Measurements from ENCODE around the gene GPR84. TPM values are rescaled to one million over a fixed set of nuclear protein-coding genes. Genes with fewer than 3 reads are reported as not detected.

GPR84 gene
- polyA plus RNA-seq, 1 of the 3 experiments (the other 2 are of a cell fraction) = 0.03 TPM

GRCh38 chr12:54363618-54364017 is 668 bp downstream of the GPR84 start (continued):
- TF ChIP-seq, protein P1, sequence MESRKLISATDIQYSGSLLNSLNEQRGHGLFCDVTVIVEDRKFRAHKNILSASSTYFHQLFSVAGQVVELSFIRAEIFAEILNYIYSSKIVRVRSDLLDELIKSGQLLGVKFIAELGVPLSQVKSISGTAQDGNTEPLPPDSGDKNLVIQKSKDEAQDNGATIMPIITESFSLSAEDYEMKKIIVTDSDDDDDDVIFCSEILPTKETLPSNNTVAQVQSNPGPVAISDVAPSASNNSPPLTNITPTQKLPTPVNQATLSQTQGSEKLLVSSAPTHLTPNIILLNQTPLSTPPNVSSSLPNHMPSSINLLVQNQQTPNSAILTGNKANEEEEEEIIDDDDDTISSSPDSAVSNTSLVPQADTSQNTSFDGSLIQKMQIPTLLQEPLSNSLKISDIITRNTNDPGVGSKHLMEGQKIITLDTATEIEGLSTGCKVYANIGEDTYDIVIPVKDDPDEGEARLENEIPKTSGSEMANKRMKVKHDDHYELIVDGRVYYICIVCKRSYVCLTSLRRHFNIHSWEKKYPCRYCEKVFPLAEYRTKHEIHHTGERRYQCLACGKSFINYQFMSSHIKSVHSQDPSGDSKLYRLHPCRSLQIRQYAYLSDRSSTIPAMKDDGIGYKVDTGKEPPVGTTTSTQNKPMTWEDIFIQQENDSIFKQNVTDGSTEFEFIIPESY (IDR thresholded peaks at IDR 0.05; ENCODE audit: borderline replicate concordance, low read depth) = no peak
- TF ChIP-seq SIN3A (IDR thresholded peaks at IDR 0.05; ENCODE audit: borderline replicate concordance, low read depth, low read length) = no peak
- TF ChIP-seq NFIC (IDR thresholded peaks at IDR 0.05; ENCODE audit: borderline replicate concordance) = no peak

DNA sequence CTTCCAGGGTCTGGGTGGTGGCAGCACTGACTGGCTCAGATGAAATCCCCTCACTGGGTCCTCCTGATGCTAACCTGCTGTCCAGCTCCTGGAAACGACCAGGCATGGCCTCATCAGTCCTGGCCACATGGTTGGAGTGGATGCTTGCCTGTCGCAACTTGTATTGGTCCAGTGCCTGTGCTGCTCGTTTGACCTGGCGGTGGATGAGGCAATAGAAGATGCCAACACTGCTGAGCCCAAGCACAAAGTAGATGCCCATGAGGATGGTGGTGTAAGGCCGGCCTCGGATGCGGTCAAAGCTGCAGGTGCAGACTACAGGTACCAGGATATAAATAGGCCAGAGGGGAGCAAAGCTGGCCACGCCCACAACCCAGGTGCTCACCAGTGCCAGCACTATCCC is 1.2 kb downstream of the GPR84 start:
- H3K4me3 ChIP-seq (ENCODE audit: low read depth in 2 of 2, low read length in 1 of 2) = no peak overlapping the region
- ChIA-PET CTCF (interaction anchor here (1.0 to 9.2 kb wide), 11 partner anchors 8 to 148 kb away, joined by 3 to 266 read pairs (median 41); partner anchors contain the start of genes COPZ1 and ZNF385A), POLR2A (interaction anchor here (1.4 to 1.6 kb wide), 2 partner anchors 26 to 77 kb away, joined by 3 to 5 read pairs; no protein-coding TSS in a partner anchor)
- H3K79me2 ChIP-seq (ENCODE audit: insufficient read depth) = no peaks in the 10 kb centered on the region
- H3K27me3 ChIP-seq (ENCODE audit: insufficient read depth) = no peaks in the 10 kb centered on the region
- H4K20me1 ChIP-seq (ENCODE audit: insufficient read depth) = no peaks in the 10 kb centered on the region
- no peaks in the 10 kb centered on the region for H3K9me3 ChIP-seq
- H3K27ac ChIP-seq (ENCODE audit: low read depth in 2 of 2, low read length in 1 of 2) = no peak overlapping the region
- no peak overlapping the region for H2AFZ ChIP-seq (ENCODE audit: low read depth)
- H3K36me3 ChIP-seq (replicated peaks in 1 of 2; ENCODE audit: control insufficient read depth in 1 of 2, insufficient read depth in 2 of 2, low read length in 1 of 2) = no peaks in the 10 kb centered on the region
- H3F3A ChIP-seq (replicated peaks; ENCODE audit: insufficient read depth) = peaks cover 14% of the 10 kb centered on the region
- no peak for DNase-seq
- WGBS (ENCODE audit: low lambda C conversion rate) = 73% methylated on average over 8 of the region's 8 CpGs
- no peak overlapping the region for H3K9ac ChIP-seq
- no peak overlapping the region for H3K4me2 ChIP-seq
- H3K9me2 ChIP-seq = no peaks in the 10 kb centered on the region
- TF ChIP-seq FOXJ3 (CRISPR knock-in tag; IDR thresholded peaks at IDR 0.05) (no peak), FOSL2 (IDR thresholded peaks at IDR 0.05; ENCODE audit: borderline replicate concordance, low read depth) (no peak), RAD21 (IDR thresholded peaks at IDR 0.05; ENCODE audit: low read length) (no peak), YY1 (IDR thresholded peaks at IDR 0.05; ENCODE audit: low read depth) (no peak), MEF2A (IDR thresholded peaks at IDR 0.05; ENCODE audit: borderline replicate concordance, low read depth) (no peak), SMC3 (IDR thresholded peaks at IDR 0.05; ENCODE audit: low read depth, low read length) (no peak), USF1 (IDR thresholded peaks at IDR 0.05; ENCODE audit: borderline replicate concordance, low read depth) (no peak), TAF1 (IDR thresholded peaks at IDR 0.05; ENCODE audit: borderline replicate concordance, low read depth, low read length) (no peak), RFX5 (IDR thresholded peaks at IDR 0.05; ENCODE audit: low read length) (no peak)
- peaks cover 18 to 21% of the 10 kb centered on the region in 2 experiments for H3K4me1 ChIP-seq (ENCODE audit: control insufficient read depth in 1 of 2, insufficient read depth in 2 of 2, low read depth in 1 of 2, low read length in 1 of 2)
